ENCODE results near the gene USP31.

Gene USP31

DNA sequence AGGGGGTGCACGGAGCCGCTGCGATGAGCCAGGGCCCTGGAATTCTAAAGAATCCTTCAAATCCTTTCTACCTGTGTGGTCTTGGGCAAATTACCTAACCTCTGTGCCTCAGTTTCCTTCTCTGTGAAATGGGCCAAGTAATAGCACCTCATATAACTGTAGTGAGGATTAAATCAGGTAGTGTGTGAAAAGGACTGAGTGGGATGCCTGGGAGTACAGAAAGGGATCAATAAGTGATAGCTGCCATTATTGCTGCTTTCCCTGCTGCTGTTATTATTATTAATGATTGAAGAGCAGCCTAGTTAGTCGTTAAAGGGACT lies 34.3 kb upstream of the USP31 start:
- Histone ChIP-seq H3K9ac (ENCODE audit: low read length in 5 of 5) (no peak overlapping the region), H3K27ac (ENCODE audit: low read depth, low read length) (no peak overlapping the region), H3K36me3 (ENCODE audit: control insufficient read depth in 5 of 5, insufficient read depth in 5 of 5, low read length in 5 of 5) (no peaks in the 10 kb centered on the region), H3K4me1 (ENCODE audit: control insufficient read depth in 5 of 5, insufficient read depth in 5 of 5, low read length in 5 of 5) (peaks cover 0 to 14% (median 12%) of the 10 kb centered on the region in 5 donors), H3K4me3 (ENCODE audit: low read depth in 1 of 5, low read length in 5 of 5) (peak overlapping the region in 2 of 5 donors; percentile 48 to 61), H3K9me3 (ENCODE audit: control insufficient read depth in 5 of 5, low read length in 5 of 5) (no peaks in the 10 kb centered on the region), H3K27me3 (ENCODE audit: control insufficient read depth in 5 of 5, insufficient read depth in 4 of 5, low read length in 5 of 5) (peaks cover 21 to 31% (median 28%) of the 10 kb centered on the region in 5 donors)

DNA sequence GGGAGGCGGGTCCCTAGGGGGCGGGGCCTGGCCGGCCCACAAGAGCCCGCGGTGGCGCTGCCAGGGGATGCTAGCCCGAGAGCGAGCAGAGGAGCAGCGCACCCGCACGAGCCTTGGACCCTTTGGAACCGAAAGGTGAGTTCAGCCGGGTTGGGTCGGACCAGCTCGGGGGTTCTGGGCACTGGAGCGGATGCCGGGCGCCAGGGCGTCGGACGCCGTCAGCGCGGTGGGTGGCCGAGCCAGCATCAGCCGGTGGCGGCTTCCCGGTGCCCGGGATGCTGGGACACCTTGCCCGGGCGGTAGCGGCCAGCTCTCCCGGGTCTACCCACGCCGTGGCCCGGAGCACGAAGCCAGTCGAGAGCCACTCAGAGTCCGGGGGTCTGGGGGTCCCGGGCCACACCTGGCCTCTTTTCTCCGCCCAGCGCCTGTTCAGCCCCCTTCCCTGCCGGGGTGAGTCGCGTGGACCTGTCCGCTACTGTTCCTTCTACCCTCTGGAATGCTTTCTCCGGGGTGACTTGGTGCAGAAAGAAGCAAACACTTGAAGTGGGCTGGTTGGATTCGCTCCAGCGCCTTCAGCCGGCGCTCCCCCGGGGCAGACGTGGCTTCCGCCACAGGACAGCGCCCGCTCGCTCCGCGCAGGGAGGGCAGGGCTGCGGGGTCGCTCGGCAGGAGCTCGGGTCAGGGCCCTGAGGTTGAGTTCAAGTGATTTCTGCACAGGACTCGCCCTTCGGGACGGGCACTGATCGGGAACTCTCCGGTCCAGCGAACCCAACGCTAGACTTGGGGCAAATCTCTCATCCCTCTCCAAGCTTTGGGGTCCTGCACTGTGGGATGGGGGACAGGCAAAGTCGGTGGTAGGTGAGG lies 33.7 kb upstream of the USP31 start, which contains the start of gene SCNN1G:
SCNN1G (plus strand) TSS at position 67 of the 864 bp plus-strand sequence. CDS start 3,527 bp downstream, outside the sequence.
- no peaks in the 10 kb centered on the region for H3K9me3 ChIP-seq (ENCODE audit: control insufficient read depth in 5 of 5, low read length in 5 of 5)
- H3K4me1 ChIP-seq (ENCODE audit: control insufficient read depth in 5 of 5, insufficient read depth in 5 of 5, low read length in 5 of 5): peaks cover 0 to 14% (median 12%) of the 10 kb centered on the region in 5 donors
- no peak within 1 kb of the TSS for H3K27ac ChIP-seq (ENCODE audit: low read depth, low read length)
- H3K36me3 ChIP-seq (ENCODE audit: control insufficient read depth in 5 of 5, insufficient read depth in 5 of 5, low read length in 5 of 5): no peaks in the 10 kb centered on the region
- peak within 1 kb of the TSS in 3 of 5 donors; percentile 40 to 61 (median 48) for H3K4me3 ChIP-seq (ENCODE audit: low read depth in 1 of 5, low read length in 5 of 5)
- H3K27me3 ChIP-seq (ENCODE audit: control insufficient read depth in 5 of 5, insufficient read depth in 4 of 5, low read length in 5 of 5): peaks cover 21 to 31% (median 28%) of the 10 kb centered on the region in 5 donors
- peak within 1 kb of the TSS in 2 of 5 donors; percentile 11 to 26 for H3K9ac ChIP-seq (ENCODE audit: low read length in 5 of 5)

DNA sequence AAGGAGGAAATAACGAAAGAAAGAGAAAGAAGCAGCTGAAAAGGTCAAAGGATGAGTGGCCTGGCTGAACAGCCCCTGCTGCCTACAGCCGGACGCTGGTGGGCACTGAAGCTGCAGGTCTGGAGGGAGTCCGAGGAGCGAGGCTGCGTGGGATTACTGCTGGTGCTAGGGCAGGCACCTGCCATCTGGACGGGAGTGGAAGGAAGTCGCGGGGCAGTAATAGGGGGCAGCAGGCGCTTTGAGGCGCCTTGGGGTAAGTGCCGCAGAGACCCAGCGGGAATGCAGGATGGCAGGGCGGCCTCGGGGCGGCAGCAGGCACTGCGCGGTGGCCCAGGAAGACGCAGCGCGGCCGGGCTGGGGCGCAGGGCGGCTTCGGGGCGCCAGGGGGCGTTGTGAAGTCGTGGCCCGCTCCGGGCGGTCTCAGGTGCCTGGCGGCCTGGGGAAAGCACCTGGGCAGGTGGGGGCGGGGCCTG lies 33.0 kb upstream of the USP31 start:
- Histone ChIP-seq H3K4me3 (ENCODE audit: low read depth in 1 of 5, low read length in 5 of 5) (peak overlapping the region in 2 of 5 donors; percentile 48 to 61), H3K36me3 (ENCODE audit: control insufficient read depth in 5 of 5, insufficient read depth in 5 of 5, low read length in 5 of 5) (no peaks in the 10 kb centered on the region), H3K27me3 (ENCODE audit: control insufficient read depth in 5 of 5, insufficient read depth in 4 of 5, low read length in 5 of 5) (peaks cover 21 to 31% (median 24%) of the 10 kb centered on the region in 5 donors), H3K27ac (ENCODE audit: low read depth, low read length) (no peak overlapping the region), H3K9ac (ENCODE audit: low read length in 5 of 5) (no peak overlapping the region), H3K9me3 (ENCODE audit: control insufficient read depth in 5 of 5, low read length in 5 of 5) (no peaks in the 10 kb centered on the region), H3K4me1 (ENCODE audit: control insufficient read depth in 5 of 5, insufficient read depth in 5 of 5, low read length in 5 of 5) (peaks cover 0 to 14% (median 12%) of the 10 kb centered on the region in 5 donors)

DNA sequence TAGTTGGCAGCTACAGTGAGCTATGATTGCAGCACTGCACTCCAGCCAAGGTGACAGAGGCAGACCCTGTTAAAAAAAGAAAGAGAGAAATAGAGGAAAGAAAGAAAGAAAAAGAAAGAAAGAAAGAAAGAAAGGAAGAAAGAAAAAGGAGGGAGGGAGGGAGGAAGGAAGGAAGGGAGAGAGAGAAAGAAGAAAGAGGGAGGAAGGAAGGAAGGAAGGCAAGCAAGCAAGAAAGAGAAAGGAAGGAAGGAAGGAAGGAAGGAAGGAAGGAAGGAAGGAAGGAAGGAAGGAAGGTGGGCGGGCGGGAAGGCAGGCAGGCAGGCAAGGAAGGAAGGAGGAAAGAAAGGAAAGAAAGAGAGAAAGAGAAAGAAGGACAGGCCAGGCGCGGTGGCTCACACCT lies 32.3 kb upstream of the USP31 start:
- no peaks in the 10 kb centered on the region for H3K36me3 ChIP-seq (ENCODE audit: control insufficient read depth in 5 of 5, insufficient read depth in 5 of 5, low read length in 5 of 5)
- no peak overlapping the region for H3K9ac ChIP-seq (ENCODE audit: low read length in 5 of 5)
- no peak overlapping the region for H3K27ac ChIP-seq (ENCODE audit: low read depth, low read length)
- peaks cover 0 to 14% (median 12%) of the 10 kb centered on the region in 5 donors for H3K4me1 ChIP-seq (ENCODE audit: control insufficient read depth in 5 of 5, insufficient read depth in 5 of 5, low read length in 5 of 5)
- H3K9me3 ChIP-seq (ENCODE audit: control insufficient read depth in 5 of 5, low read length in 5 of 5): no peaks in the 10 kb centered on the region
- peaks cover 21 to 31% (median 24%) of the 10 kb centered on the region in 5 donors for H3K27me3 ChIP-seq (ENCODE audit: control insufficient read depth in 5 of 5, insufficient read depth in 4 of 5, low read length in 5 of 5)
- H3K4me3 ChIP-seq (ENCODE audit: low read depth in 1 of 5, low read length in 5 of 5): no peak overlapping the region

DNA sequence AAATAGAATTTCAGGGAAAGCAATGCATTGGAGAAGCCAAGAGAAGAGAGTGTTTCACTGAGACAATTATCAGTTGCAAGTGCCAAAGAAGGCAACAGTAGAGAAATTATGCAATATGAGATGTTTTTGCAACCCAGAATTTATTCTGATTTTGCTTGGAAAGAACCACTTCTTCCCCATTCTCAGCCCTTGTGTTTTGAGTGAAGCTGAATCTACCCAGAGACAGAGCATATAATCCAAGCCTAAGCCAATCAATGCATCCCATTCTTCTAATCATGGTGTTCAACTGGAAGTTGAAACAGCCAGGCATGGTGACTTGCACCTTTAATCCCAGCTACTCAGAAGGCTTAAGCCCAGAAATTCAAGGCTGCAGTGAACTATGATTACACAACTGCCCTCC lies 26.4 kb upstream of the USP31 start:
- Histone ChIP-seq H3K9ac (ENCODE audit: low read length in 5 of 5) (no peak overlapping the region), H3K27ac (ENCODE audit: low read depth, low read length) (no peak overlapping the region), H3K4me3 (ENCODE audit: low read depth in 1 of 5, low read length in 5 of 5) (no peak overlapping the region), H3K4me1 (ENCODE audit: control insufficient read depth in 5 of 5, insufficient read depth in 5 of 5, low read length in 5 of 5) (peaks cover 0 to 7% (median 5%) of the 10 kb centered on the region in 5 donors), H3K36me3 (ENCODE audit: control insufficient read depth in 5 of 5, insufficient read depth in 5 of 5, low read length in 5 of 5) (no peaks in the 10 kb centered on the region), H3K27me3 (ENCODE audit: control insufficient read depth in 5 of 5, insufficient read depth in 4 of 5, low read length in 5 of 5) (peaks cover 0 to 9% (median 0%) of the 10 kb centered on the region in 5 donors), H3K9me3 (ENCODE audit: control insufficient read depth in 5 of 5, low read length in 5 of 5) (no peaks in the 10 kb centered on the region)

DNA sequence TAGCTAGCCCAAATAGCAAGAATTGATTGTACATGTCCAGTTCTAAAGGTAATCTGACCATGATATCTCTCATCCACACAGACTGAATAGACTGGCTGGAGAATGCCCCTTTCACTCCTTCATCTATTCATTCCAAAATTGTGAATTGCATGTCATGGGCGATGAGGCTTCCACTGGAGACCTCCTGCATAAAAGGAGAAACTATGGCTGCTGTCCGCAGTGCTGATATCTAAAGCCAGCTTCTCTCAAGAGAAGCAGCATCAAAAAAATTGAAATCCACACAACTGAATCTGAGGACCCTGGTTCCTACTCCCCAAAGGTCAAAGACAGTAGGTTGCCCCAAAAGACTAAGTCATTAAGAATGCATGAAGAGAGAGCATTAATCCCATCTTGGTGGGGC lies 25.4 kb upstream of the USP31 start:
- H3K36me3 ChIP-seq (ENCODE audit: control insufficient read depth in 5 of 5, insufficient read depth in 5 of 5, low read length in 5 of 5): no peaks in the 10 kb centered on the region
- H3K27me3 ChIP-seq (ENCODE audit: control insufficient read depth in 5 of 5, insufficient read depth in 4 of 5, low read length in 5 of 5): peaks cover 0 to 9% (median 0%) of the 10 kb centered on the region in 5 donors
- H3K9ac ChIP-seq (ENCODE audit: low read length in 5 of 5): no peak overlapping the region
- H3K4me3 ChIP-seq (ENCODE audit: low read depth in 1 of 5, low read length in 5 of 5): no peak overlapping the region
- H3K9me3 ChIP-seq (ENCODE audit: control insufficient read depth in 5 of 5, low read length in 5 of 5): no peaks in the 10 kb centered on the region
- no peak overlapping the region for H3K27ac ChIP-seq (ENCODE audit: low read depth, low read length)
- peaks cover 0 to 7% (median 5%) of the 10 kb centered on the region in 5 donors for H3K4me1 ChIP-seq (ENCODE audit: control insufficient read depth in 5 of 5, insufficient read depth in 5 of 5, low read length in 5 of 5)

DNA sequence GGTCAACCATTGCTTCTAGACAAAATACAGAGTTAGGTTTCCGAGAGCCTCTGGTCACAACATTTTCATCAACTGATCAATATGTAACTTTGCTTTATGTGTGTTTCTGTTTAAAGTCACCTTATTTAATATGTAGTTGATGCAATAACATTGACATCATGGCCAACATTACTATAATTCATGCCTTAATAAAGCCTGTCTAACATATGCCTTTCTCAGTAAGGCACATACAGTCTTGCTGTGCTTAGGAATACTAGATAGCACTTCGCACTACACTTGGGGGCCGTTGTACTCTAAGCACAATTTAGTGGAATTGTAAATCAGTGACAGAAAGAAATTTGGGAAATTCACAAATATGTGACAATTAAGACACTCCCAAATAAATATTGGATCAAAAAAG lies 23.7 kb upstream of the USP31 start:
- peaks cover 0 to 9% (median 0%) of the 10 kb centered on the region in 5 donors for H3K27me3 ChIP-seq (ENCODE audit: control insufficient read depth in 5 of 5, insufficient read depth in 4 of 5, low read length in 5 of 5)
- no peaks in the 10 kb centered on the region for H3K36me3 ChIP-seq (ENCODE audit: control insufficient read depth in 5 of 5, insufficient read depth in 5 of 5, low read length in 5 of 5)
- H3K27ac ChIP-seq (ENCODE audit: low read depth, low read length): no peak overlapping the region
- H3K4me3 ChIP-seq (ENCODE audit: low read depth in 1 of 5, low read length in 5 of 5): no peak overlapping the region
- H3K4me1 ChIP-seq (ENCODE audit: control insufficient read depth in 5 of 5, insufficient read depth in 5 of 5, low read length in 5 of 5): peaks cover 0 to 7% (median 5%) of the 10 kb centered on the region in 5 donors
- no peak overlapping the region for H3K9ac ChIP-seq (ENCODE audit: low read length in 5 of 5)
- no peaks in the 10 kb centered on the region for H3K9me3 ChIP-seq (ENCODE audit: control insufficient read depth in 5 of 5, low read length in 5 of 5)

DNA sequence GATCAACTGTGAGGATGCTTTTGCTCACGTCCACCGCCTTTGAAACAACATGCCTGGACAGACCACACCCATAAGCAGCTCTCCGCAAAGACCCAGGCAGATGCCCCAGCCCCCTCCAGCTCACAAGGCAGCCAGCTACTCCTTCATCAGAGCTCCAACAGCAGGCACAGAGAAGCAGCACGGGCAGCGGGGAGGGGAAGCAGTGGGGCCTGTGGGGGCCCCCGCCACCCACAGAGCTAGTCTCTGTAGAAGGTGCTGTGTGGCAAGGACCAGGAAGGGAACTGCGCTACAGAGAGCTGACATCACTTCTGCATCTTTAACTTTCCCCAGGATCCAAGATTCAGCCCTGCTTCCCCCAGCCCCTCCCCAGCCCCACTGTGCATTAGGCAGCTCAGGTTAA lies 23.3 kb upstream of the USP31 start:
- Histone ChIP-seq H3K4me1 (ENCODE audit: control insufficient read depth in 5 of 5, insufficient read depth in 5 of 5, low read length in 5 of 5) (peaks cover 0 to 7% (median 5%) of the 10 kb centered on the region in 5 donors), H3K27me3 (ENCODE audit: control insufficient read depth in 5 of 5, insufficient read depth in 4 of 5, low read length in 5 of 5) (peaks cover 0 to 9% (median 0%) of the 10 kb centered on the region in 5 donors), H3K9ac (ENCODE audit: low read length in 5 of 5) (no peak overlapping the region), H3K27ac (ENCODE audit: low read depth, low read length) (no peak overlapping the region), H3K36me3 (ENCODE audit: control insufficient read depth in 5 of 5, insufficient read depth in 5 of 5, low read length in 5 of 5) (no peaks in the 10 kb centered on the region), H3K4me3 (ENCODE audit: low read depth in 1 of 5, low read length in 5 of 5) (no peak overlapping the region), H3K9me3 (ENCODE audit: control insufficient read depth in 5 of 5, low read length in 5 of 5) (no peaks in the 10 kb centered on the region)

DNA sequence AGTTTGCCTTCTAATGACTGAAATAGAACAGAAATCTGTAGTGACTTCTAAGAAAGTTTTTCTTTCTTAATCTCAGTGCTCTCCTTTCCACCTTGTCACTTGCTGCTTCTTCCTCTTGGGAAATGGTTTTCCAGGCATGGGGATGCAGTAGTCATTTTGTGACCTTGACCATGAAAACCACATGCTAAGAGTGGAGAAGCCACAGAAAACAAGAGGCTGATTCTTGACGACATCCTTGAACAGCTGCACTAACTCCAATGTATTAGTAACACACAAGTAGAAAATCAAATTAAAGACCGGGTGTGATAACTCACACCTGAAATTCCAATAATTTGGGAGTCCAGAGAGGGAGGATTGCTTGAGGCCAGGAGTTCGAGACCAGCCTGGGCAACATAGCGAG lies 15.5 kb upstream of the USP31 start:
- Histone ChIP-seq H3K27me3 (ENCODE audit: control insufficient read depth in 5 of 5, insufficient read depth in 4 of 5, low read length in 5 of 5) (peaks cover 0 to 3% (median 0%) of the 10 kb centered on the region in 5 donors), H3K27ac (ENCODE audit: low read depth, low read length) (no peak overlapping the region), H3K9me3 (ENCODE audit: control insufficient read depth in 5 of 5, low read length in 5 of 5) (no peaks in the 10 kb centered on the region), H3K9ac (ENCODE audit: low read length in 5 of 5) (no peak overlapping the region), H3K4me1 (ENCODE audit: control insufficient read depth in 5 of 5, insufficient read depth in 5 of 5, low read length in 5 of 5) (no peaks in the 10 kb centered on the region), H3K36me3 (ENCODE audit: control insufficient read depth in 5 of 5, insufficient read depth in 5 of 5, low read length in 5 of 5) (no peaks in the 10 kb centered on the region), H3K4me3 (ENCODE audit: low read depth in 1 of 5, low read length in 5 of 5) (no peak overlapping the region)

DNA sequence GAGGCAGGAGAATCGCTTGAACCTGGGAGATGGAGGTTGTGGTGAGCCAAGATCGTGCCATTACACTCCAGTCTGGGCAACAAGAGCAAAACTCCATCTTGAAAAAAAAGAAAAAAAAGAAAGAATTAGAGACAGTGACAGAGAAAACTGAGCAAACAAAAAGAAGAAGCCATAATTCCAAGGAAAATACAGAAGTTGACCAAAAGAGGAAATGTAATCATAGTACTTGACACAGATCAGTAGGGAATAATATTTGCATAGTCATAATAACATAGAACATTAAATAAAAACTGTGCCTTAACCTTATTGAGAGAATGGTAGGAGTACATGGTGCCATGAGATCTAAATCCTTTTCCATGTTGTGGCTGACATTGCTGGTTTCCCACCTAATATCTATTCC lies 14.7 kb upstream of the USP31 start:
- no peaks in the 10 kb centered on the region for H3K36me3 ChIP-seq (ENCODE audit: control insufficient read depth in 5 of 5, insufficient read depth in 5 of 5, low read length in 5 of 5)
- H3K9ac ChIP-seq (ENCODE audit: low read length in 5 of 5): no peak overlapping the region
- no peak overlapping the region for H3K4me3 ChIP-seq (ENCODE audit: low read depth in 1 of 5, low read length in 5 of 5)
- H3K27ac ChIP-seq (ENCODE audit: low read depth, low read length): no peak overlapping the region
- no peaks in the 10 kb centered on the region for H3K9me3 ChIP-seq (ENCODE audit: control insufficient read depth in 5 of 5, low read length in 5 of 5)
- H3K4me1 ChIP-seq (ENCODE audit: control insufficient read depth in 5 of 5, insufficient read depth in 5 of 5, low read length in 5 of 5): no peaks in the 10 kb centered on the region
- H3K27me3 ChIP-seq (ENCODE audit: control insufficient read depth in 5 of 5, insufficient read depth in 4 of 5, low read length in 5 of 5): peaks cover 0 to 3% (median 0%) of the 10 kb centered on the region in 5 donors

All from subcutaneous abdominal adipose tissue (tissue), 5 donors.